H9 (cell line): ENCODE results near the gene CDH9. TPM values are rescaled to one million over a fixed set of nuclear protein-coding genes. Genes with fewer than 3 reads are reported as not detected.

Experiments
- DNase-seq: peaks from one replicate; pipeline ENCODE4 v3.0.0-alpha.2; 2017
- H2AFZ ChIP-seq: one replicate; pipeline ENCODE4 v1.6.1; 2013; ENCODE audit warnings: mild to moderate bottlenecking, low read length, control low read depth, moderate library complexity
- H2AK5ac ChIP-seq: 2 replicates; pipeline ENCODE4 v1.6.1; 2013; ENCODE audit warnings: low read length, control low read depth, mixed read lengths; ENCODE audit not compliant: insufficient read length
- H2BK120ac ChIP-seq: one replicate; pipeline ENCODE4 v1.6.1; 2013; ENCODE audit warnings: low read depth, mild to moderate bottlenecking, low read length, control low read depth, inconsistent platforms; ENCODE audit not compliant: poor library complexity, severe bottlenecking
- H2BK12ac ChIP-seq: 2 replicates; pipeline ENCODE4 v1.6.1; 2013; ENCODE audit warnings: low read length, control low read depth, mixed read lengths, low read depth; ENCODE audit not compliant: insufficient read length
- H2BK15ac ChIP-seq: 2 replicates; pipeline ENCODE4 v1.6.1; 2013; ENCODE audit warnings: low read depth, low read length, control low read depth
- H2BK20ac ChIP-seq: one replicate; pipeline ENCODE4 v1.6.1; 2013; ENCODE audit warnings: low read depth, mild to moderate bottlenecking, low read length, control low read depth, inconsistent platforms; ENCODE audit not compliant: poor library complexity, severe bottlenecking
- H2BK5ac ChIP-seq: 2 replicates; pipeline ENCODE4 v1.6.1; 2013; ENCODE audit warnings: low read length, control low read depth, mixed read lengths; ENCODE audit not compliant: insufficient read length
- H3K14ac ChIP-seq: 2 replicates; pipeline ENCODE4 v1.6.1; 2013; ENCODE audit warnings: low read length, control low read depth; ENCODE audit not compliant: insufficient read depth
- H3K18ac ChIP-seq: 2 replicates; pipeline ENCODE4 v1.6.1; 2013; ENCODE audit warnings: low read depth, mild to moderate bottlenecking, mixed read lengths, low read length, control low read depth; ENCODE audit not compliant: insufficient read length
- H3K23ac ChIP-seq: 2 replicates; pipeline ENCODE4 v1.6.1; 2013; ENCODE audit warnings: low read length, control low read depth, mixed read lengths, low read depth; ENCODE audit not compliant: insufficient read length
- H3K23me2 ChIP-seq: 2 replicates; pipeline ENCODE4 v1.6.1; 2013; ENCODE audit warnings: low read depth, mild to moderate bottlenecking, mixed read lengths, low read length, control low read depth; ENCODE audit not compliant: insufficient read length, poor library complexity, severe bottlenecking
- H3K27ac ChIP-seq: 2 replicates; pipeline ENCODE4 v1.5.1; 2013; ENCODE audit warnings: low read length, control low read depth, mixed read lengths, low read depth; ENCODE audit not compliant: insufficient read length
- H3K27me3 ChIP-seq: 2 replicates; pipeline ENCODE4 v1.6.1; 2013; ENCODE audit warnings: low read length, control low read depth, inconsistent platforms; ENCODE audit not compliant: insufficient read depth
- H3K4ac ChIP-seq: 2 replicates; pipeline ENCODE4 v1.6.1; 2013; ENCODE audit warnings: low read depth, mild to moderate bottlenecking, control low read depth, inconsistent platforms, low read length, moderate library complexity
- H3K4me1 ChIP-seq: 2 replicates; pipeline ENCODE4 v1.6.1; 2013; ENCODE audit warnings: low read length, control low read depth, inconsistent platforms; ENCODE audit not compliant: insufficient read depth
- H3K4me2 ChIP-seq: 2 replicates; pipeline ENCODE4 v1.6.1; 2013; ENCODE audit warnings: low read length, control low read depth, mixed read lengths; ENCODE audit not compliant: insufficient read length, insufficient read depth
- H3K56ac ChIP-seq: 2 replicates; pipeline ENCODE4 v1.6.1; 2013; ENCODE audit warnings: low read depth, mild to moderate bottlenecking, mixed read lengths, low read length, control low read depth; ENCODE audit not compliant: insufficient read length
- H3K79me1 ChIP-seq: 2 replicates; pipeline ENCODE4 v1.6.1; 2013; ENCODE audit warnings: low read depth, mild to moderate bottlenecking, moderate library complexity, low read length, control low read depth, inconsistent platforms; ENCODE audit not compliant: insufficient read depth, poor library complexity, severe bottlenecking
- H3K79me2 ChIP-seq: 2 replicates; pipeline ENCODE4 v1.6.1; 2013; ENCODE audit warnings: low read length, control low read depth, inconsistent platforms; ENCODE audit not compliant: insufficient read depth
- H3K9ac ChIP-seq: 2 replicates; pipeline ENCODE4 v1.6.1; 2013; ENCODE audit warnings: low read length, control low read depth, mixed read lengths; ENCODE audit not compliant: insufficient read length; ENCODE audit errors: extremely low read depth
- H3K9me3 ChIP-seq: one replicate; pipeline ENCODE4 v1.6.1; 2013; ENCODE audit warnings: low read depth, low read length, inconsistent platforms; ENCODE audit not compliant: control insufficient read depth
- H3T11ph ChIP-seq: one replicate; pipeline ENCODE4 v1.6.1; 2013; ENCODE audit warnings: mild to moderate bottlenecking, low read length, control low read depth, inconsistent platforms
- H4K20me1 ChIP-seq: one replicate; pipeline ENCODE4 v1.6.1; 2013; ENCODE audit not compliant: control insufficient read depth, insufficient read length, insufficient read depth
- H4K5ac ChIP-seq: 2 replicates; pipeline ENCODE4 v1.6.1; 2013; ENCODE audit warnings: low read depth, mild to moderate bottlenecking, mixed read lengths, low read length, control low read depth; ENCODE audit not compliant: insufficient read length
- H4K8ac ChIP-seq: replicated peaks from 2 replicates; pipeline ENCODE4 v1.6.1; 2013; ENCODE audit warnings: low read length, control low read depth, mixed read lengths, low read depth; ENCODE audit not compliant: insufficient read length
- H4K91ac ChIP-seq: 2 replicates; pipeline ENCODE4 v1.6.1; 2013; ENCODE audit warnings: low read depth, mild to moderate bottlenecking, moderate library complexity, mixed read lengths, low read length, control low read depth; ENCODE audit not compliant: insufficient read length
- H3K27ac Mint-ChIP-seq, 3 experiments: 2 replicates in 2 of 3; 3 replicates in 1 of 3; pipeline ENCODE4 v1.8.0; 2020 to 2021; ENCODE audit warnings: mixed read lengths in 3 of 3, mild to moderate bottlenecking in 1 of 3, moderate library complexity in 1 of 3
- H3K27me3 Mint-ChIP-seq: 2 replicates; pipeline ENCODE4 v1.8.0; 2021; ENCODE audit warnings: low read depth, mild to moderate bottlenecking, moderate library complexity, mixed read lengths
- H3K36me3 Mint-ChIP-seq, 3 experiments: 2 replicates in 2 of 3; 3 replicates in 1 of 3; pipeline ENCODE4 v1.8.0; 2020 to 2021; ENCODE audit warnings: low read depth in 3 of 3, mixed read lengths in 3 of 3; ENCODE audit not compliant: insufficient read depth in 1 of 3
- H3K4me1 Mint-ChIP-seq, 2 experiments: 2 replicates each; pipeline ENCODE4 v1.8.0; 2020; ENCODE audit warnings: mixed read lengths in 2 of 2
- H3K4me3 Mint-ChIP-seq, 2 experiments: 2 replicates in 1 of 2; 3 replicates in 1 of 2; pipeline ENCODE4 v1.8.0; 2020 to 2021; ENCODE audit warnings: mild to moderate bottlenecking in 2 of 2, mixed read lengths in 2 of 2, moderate library complexity in 1 of 2
- H3K9me3 Mint-ChIP-seq, 2 experiments: 2 replicates in 1 of 2; 3 replicates in 1 of 2; pipeline ENCODE4 v1.8.0; 2020; ENCODE audit warnings: mild to moderate bottlenecking in 2 of 2, mixed read lengths in 2 of 2, moderate library complexity in 1 of 2
- CTCF ChIP-seq: fragments of 200-600 bp; sonication (generic); conservative IDR thresholded peaks from 3 replicates; pipeline ENCODE4 v1.8.0; 2021; ENCODE audit warnings: antibody characterized with exemption, mild to moderate bottlenecking
- WGBS: extraction: QIAGEN DNeasy Blood & Tissue Kit; methylation state at CpG from one replicate; pipeline ENCODE4 v1.1.7; 2013; ENCODE audit warnings: missing lambda C conversion rate, low lambda C conversion rate, mixed read lengths; ENCODE audit not compliant: insufficient read length; ENCODE audit errors: extremely low coverage; 5-methylcytosine and 5-hydroxymethylcytosine counted together
- total RNA-seq: library from RNA; stranded (reverse); gene quantifications from 2 replicates; pipeline ENCODE4 v1.2.1, GENCODE V29; 2021

Gene CDH9
- total RNA-seq, 1 experiment from 2014 or later: 0.61 TPM

GRCh38 chr5:26877154-26877553 lies 161.2 kb downstream of the CDH9 start:
- H2BK20ac ChIP-seq: no peak overlapping the region
- H3K79me1 ChIP-seq: no peaks in the 10 kb centered on the region
- Mint-ChIP-seq H3K4me1 (no peaks in the 10 kb centered on the region), H3K9me3 (no peaks in the 10 kb centered on the region), H3K4me3 (no peak overlapping the region), H3K36me3 (no peaks in the 10 kb centered on the region; a peak in 1 of 7 replicates), H3K27ac (no peak overlapping the region), H3K27me3 (no peaks in the 10 kb centered on the region)
- H3K23me2 ChIP-seq: no peaks in the 10 kb centered on the region
- H3T11ph ChIP-seq: no peak overlapping the region
- DNase-seq: no peak
- H4K91ac ChIP-seq: no peak overlapping the region
- H3K9me3 ChIP-seq: no peaks in the 10 kb centered on the region
- H3K4me1 ChIP-seq: no peaks in the 10 kb centered on the region
- H2BK12ac ChIP-seq: no peak overlapping the region
- H3K27me3 ChIP-seq: no peaks in the 10 kb centered on the region
- H2BK15ac ChIP-seq: no peak overlapping the region
- H2BK120ac ChIP-seq: no peak overlapping the region
- H3K4ac ChIP-seq: no peak overlapping the region
- H3K14ac ChIP-seq: no peak overlapping the region
- no peak for TF ChIP-seq CTCF
- no peak overlapping the region for H2AFZ ChIP-seq
- no peak overlapping the region for H2AK5ac ChIP-seq
- no peak overlapping the region for H3K23ac ChIP-seq
- H3K18ac ChIP-seq: no peak overlapping the region
- no CpG with 5 or more reads among the region's 4 CpGs for WGBS
- H3K79me2 ChIP-seq: no peaks in the 10 kb centered on the region
- no peak overlapping the region for H4K8ac ChIP-seq
- no peak overlapping the region for H3K9ac ChIP-seq
- H2BK5ac ChIP-seq: no peak overlapping the region
- H4K20me1 ChIP-seq: no peaks in the 10 kb centered on the region
- no peak overlapping the region for H3K4me2 ChIP-seq
- H3K27ac ChIP-seq: no peak overlapping the region
- no peak overlapping the region for H4K5ac ChIP-seq
- no peak overlapping the region for H3K56ac ChIP-seq
